K562 (cell line): ENCODE measurements around the gene ORM1.

ENCODE experiments used
- SRF ChIP-seq, 2 experiments: fragments of 250-450, 450-650 bp in 1 of 2; sonication (Bioruptor Pico) in 1 of 2; sonication (generic) in 1 of 2; formaldehyde crosslinking; IDR thresholded peaks; 2 replicates each; pipeline versions ENCODE4 v1.5.0 to v1.5.1; 2020 to 2022; ENCODE audit warnings: mild to moderate bottlenecking in 1 of 2, missing genetic modification reagents in 1 of 2
- ZBTB1 ChIP-seq: sonication (generic); formaldehyde crosslinking; IDR thresholded peaks from 2 replicates; pipeline ENCODE4 v1.8.1; 2023; ENCODE audit warnings: missing genetic modification reagents, low read depth, mild to moderate bottlenecking, borderline replicate concordance

- TF ChIP-seq ZBTB1 (CRISPR knock-in tag) (no peak), SRF (CRISPR knock-in tag; IDR thresholded peaks at IDR 0.05) (no peak)
Measured at GRCh38 chr9:114314256-114314867, 8.5 kb upstream of the ORM1 start.
